Measurements from ENCODE around the gene TBC1D16.
"Not testable (repeated sequence)": the region's sequence is repeated elsewhere in the genome, so short reads cannot be mapped to it uniquely, and the experiment has no call there.

TBC1D16 gene

DNA sequence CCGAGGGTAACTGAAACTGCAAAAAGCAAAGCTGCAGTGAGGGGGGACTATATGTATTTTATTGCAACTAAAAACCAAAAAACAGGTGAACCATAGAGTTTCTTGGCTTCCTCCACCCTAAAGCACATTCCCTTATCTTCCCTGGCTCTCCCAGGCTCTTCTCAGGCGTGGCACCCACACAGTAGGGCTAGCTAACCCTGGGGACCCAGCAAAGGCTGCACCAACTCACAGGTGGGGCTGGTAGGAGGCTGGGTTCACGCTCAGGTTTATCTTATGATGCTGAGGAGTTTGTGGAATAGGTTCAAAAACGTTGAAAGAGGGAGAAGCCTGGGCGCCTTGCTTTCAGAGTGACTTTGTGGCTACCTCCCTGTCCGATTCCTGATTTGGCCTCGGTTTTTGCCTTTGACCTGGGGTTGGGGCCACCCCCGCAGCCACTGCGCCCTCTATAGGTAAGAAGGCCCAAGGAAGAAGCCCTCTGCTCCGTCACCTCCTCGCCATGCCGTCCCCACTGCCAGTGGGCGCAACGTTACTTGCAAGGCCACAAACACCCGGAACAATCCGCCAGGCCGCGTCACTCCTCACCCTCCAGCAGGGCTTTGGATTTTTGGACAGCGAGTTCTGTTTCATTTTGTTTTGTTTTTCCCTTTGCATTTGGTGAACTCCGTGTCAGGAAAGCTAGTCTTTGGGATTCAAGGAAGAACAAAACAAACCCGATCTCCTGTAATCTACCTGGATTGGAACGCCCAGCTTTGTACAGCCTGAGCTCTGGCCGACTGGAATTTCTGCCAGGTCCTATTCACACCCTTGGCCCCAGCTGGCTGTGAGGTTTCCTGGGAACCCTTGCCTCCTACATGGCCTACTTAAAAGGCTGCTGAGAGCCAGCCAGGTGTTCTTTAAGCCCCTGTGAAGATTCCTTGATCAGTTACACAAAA is 60.8 kb downstream of the TBC1D16 start:
- TF ChIP-seq POLR2A (IDR thresholded peaks at IDR 0.05; ENCODE audit: low read depth, low read length) (no peak), TAF1 (IDR thresholded peaks at IDR 0.05; ENCODE audit: borderline replicate concordance, low read depth, low read length) (no peak), POLR2AphosphoS5 (IDR thresholded peaks at IDR 0.05; ENCODE audit: low read depth, low read length) (no peak)
- FAIRE-seq (no peak), DNase-seq (ENCODE audit: insufficient read length) (no peak)

- FAIRE-seq (no peak), DNase-seq (ENCODE audit: insufficient read length) (no peak)
- TF ChIP-seq POLR2AphosphoS5 (IDR thresholded peaks at IDR 0.05; ENCODE audit: low read depth, low read length) (no peak), POLR2A (IDR thresholded peaks at IDR 0.05; ENCODE audit: low read depth, low read length) (no peak), TAF1 (IDR thresholded peaks at IDR 0.05; ENCODE audit: borderline replicate concordance, low read depth, low read length) (no peak)
These were observed 64.0 kb downstream of the TBC1D16 start for GRCh38 chr17:79971651-79972050.

DNA sequence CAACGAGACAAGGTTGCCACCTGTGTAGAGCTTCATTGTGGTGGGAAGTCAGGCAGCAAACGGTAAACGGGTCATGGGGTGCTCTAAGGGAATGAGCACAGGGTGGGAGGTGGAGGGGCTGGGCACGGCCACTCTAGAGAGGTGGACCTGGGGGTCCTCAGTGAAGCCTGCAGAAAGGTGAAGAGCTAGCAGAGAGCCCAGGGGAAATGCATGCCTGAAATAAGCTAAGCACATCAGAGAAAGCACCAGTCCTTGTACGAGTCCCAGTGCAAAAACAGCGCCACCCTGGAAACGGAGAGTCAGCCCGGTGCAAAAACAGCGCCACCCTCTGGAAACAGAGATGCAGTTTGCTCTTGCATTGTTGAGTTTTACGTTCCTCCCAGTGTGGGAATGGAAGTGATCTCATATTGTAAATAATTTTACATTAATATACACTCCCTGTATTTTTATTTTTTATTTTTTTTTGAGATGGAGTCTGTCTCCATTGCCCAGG is 65.0 kb downstream of the TBC1D16 start:
- no peak for FAIRE-seq
- TF ChIP-seq POLR2A (IDR thresholded peaks at IDR 0.05; ENCODE audit: low read depth, low read length) (no peak), TAF1 (IDR thresholded peaks at IDR 0.05; ENCODE audit: borderline replicate concordance, low read depth, low read length) (no peak), POLR2AphosphoS5 (IDR thresholded peaks at IDR 0.05; ENCODE audit: low read depth, low read length) (no peak)

GRCh38 chr17:79969906-79970305 is 65.8 kb downstream of the TBC1D16 start:
- DNase-seq (ENCODE audit: insufficient read length) (no peak), FAIRE-seq (no peak)
- TF ChIP-seq POLR2A (IDR thresholded peaks at IDR 0.05; ENCODE audit: low read depth, low read length) (no peak), TAF1 (IDR thresholded peaks at IDR 0.05; ENCODE audit: borderline replicate concordance, low read depth, low read length) (no peak)

More for the DNA sequence above, 65.0 kb downstream of the TBC1D16 start:
- no peak for DNase-seq (ENCODE audit: insufficient read length)

DNA sequence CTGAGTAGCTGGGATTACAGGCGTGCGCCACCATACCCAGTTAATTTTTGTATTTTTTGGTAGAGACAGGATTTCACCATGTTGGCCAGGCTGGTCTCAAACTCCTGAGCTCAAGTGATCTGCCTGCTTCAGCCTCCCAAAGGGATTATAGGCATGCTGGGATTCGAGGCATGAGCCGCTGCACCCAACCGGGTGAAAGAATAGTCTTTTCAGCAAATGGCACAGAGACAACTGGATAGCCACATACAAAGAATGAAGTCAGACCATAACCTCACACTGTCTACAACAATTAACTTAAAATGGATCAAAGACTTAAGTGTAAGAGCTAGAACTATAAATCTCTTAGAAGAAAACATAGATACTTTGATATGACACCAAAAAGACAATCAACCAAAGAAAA is 67.6 kb downstream of the TBC1D16 start:
- FAIRE-seq (no peak), DNase-seq (ENCODE audit: insufficient read length) (no peak)
- no peak for TF ChIP-seq POLR2AphosphoS5 (IDR thresholded peaks at IDR 0.05; ENCODE audit: low read depth, low read length)
- no peak for TF ChIP-seq TAF1 (IDR thresholded peaks at IDR 0.05; ENCODE audit: borderline replicate concordance, low read depth, low read length)
- TF ChIP-seq POLR2A (IDR thresholded peaks at IDR 0.05; ENCODE audit: low read depth, low read length), result no peak

DNA sequence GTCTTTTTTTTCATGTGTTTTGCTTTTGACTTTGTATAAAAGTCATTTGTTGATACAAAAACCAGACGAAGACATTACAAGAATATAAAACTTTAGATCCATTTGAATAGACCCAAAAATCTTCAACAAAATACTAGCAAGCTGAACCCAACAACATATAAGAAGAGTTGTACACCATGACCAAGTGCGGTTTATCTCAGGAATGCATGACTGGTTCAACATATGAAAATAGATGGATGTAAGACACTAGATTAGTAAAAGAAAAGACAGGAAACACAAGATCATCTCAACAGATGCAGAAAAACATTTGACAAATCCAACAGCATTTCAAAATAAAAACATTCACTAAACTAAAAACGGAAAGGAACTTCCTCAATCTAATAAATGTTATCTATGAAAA is 69.0 kb downstream of the TBC1D16 start:
- FAIRE-seq (no peak), DNase-seq (ENCODE audit: insufficient read length) (no peak)
- TF ChIP-seq POLR2A (IDR thresholded peaks at IDR 0.05; ENCODE audit: low read depth, low read length) (no peak), POLR2AphosphoS5 (IDR thresholded peaks at IDR 0.05; ENCODE audit: low read depth, low read length) (no peak), TAF1 (IDR thresholded peaks at IDR 0.05; ENCODE audit: borderline replicate concordance, low read depth, low read length) (no peak)

DNA sequence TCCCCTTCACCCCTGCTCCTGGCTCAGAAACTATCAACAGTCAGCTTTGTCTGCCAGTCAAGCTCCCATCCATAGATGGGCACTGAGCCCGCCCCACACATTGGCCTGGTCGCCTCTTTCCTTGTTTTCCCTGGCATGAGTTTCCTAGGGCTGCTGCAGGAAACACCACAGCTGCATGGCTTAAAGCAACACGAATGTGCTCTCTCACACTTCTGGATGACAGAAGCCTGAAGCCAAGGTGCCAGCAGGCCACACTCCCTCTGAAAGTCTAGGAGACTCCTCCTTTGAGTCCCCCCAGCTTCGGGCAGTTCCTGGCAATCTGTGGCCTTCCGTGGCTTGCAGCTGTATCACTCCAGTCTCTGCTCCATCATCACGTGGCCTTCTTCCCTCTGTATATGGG is 69.9 kb downstream of the TBC1D16 start:
- DNase-seq (ENCODE audit: insufficient read length), result no peak
- no peak for FAIRE-seq
- no peak for TF ChIP-seq POLR2A (IDR thresholded peaks at IDR 0.05; ENCODE audit: low read depth, low read length)
- TF ChIP-seq TAF1 (IDR thresholded peaks at IDR 0.05; ENCODE audit: borderline replicate concordance, low read depth, low read length), result no peak
- TF ChIP-seq POLR2AphosphoS5 (IDR thresholded peaks at IDR 0.05; ENCODE audit: low read depth, low read length), result no peak

DNA sequence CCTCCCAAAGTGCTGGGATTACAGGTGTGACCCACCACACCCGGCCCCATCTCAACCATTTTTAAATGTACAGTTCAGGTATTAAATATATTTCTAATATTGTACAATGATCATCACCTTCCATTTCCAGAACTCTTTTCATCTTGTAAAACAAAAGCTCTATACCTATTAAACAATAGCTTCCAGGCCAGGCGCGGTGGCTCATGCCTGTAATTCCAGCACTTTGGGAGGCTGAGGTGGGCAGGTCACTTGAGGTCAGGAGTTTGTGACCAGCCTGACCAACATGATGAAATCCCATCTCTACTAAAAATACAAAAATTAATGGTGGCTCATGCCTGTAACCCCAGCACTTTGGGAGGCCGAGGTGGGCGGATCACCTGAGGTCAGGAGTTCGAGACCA is 73.2 kb downstream of the TBC1D16 start:
- FAIRE-seq; DNase-seq (ENCODE audit: insufficient read length): not testable (repeated sequence)

GRCh38 chr17:79961567-79961966 is 74.1 kb downstream of the TBC1D16 start:
- not testable (repeated sequence) for DNase-seq (ENCODE audit: insufficient read length); FAIRE-seq

DNA sequence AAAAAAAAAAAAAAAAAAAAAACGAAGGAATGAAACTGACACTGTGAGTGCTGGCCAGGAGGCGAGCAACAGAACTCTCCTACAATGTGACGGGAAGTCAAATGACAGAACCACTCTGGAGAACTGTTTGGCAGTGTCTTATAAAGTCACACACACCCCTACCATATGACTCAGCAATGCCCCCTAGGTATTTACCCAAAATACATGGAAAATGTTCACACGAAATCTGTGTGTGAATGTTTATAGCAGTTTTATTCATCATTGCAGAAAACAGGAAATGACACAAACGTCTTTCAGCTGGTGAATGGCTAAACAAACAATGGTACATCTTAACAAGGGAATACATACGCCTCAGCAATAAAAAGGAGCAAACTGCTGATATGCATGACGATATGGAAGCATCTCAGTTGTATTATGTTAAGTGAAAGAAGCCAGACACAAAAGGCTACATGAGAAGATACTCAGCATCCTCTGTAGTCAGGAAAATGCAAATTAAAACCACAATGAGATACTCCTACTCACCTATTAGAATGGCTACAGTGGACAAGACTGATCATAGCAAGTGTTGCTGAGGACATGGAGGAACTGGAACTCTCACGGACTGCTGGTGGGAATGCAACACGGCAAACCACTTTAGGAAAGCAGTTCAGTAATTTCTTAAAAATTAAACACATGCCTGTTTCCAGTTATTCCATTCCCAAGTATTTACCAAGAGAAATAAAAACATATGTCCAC is 74.7 kb downstream of the TBC1D16 start:
- FAIRE-seq (no peak), DNase-seq (ENCODE audit: insufficient read length) (no peak)
- TF ChIP-seq POLR2AphosphoS5 (IDR thresholded peaks at IDR 0.05; ENCODE audit: low read depth, low read length) (no peak), POLR2A (IDR thresholded peaks at IDR 0.05; ENCODE audit: low read depth, low read length) (no peak), TAF1 (IDR thresholded peaks at IDR 0.05; ENCODE audit: borderline replicate concordance, low read depth, low read length) (no peak)

DNA sequence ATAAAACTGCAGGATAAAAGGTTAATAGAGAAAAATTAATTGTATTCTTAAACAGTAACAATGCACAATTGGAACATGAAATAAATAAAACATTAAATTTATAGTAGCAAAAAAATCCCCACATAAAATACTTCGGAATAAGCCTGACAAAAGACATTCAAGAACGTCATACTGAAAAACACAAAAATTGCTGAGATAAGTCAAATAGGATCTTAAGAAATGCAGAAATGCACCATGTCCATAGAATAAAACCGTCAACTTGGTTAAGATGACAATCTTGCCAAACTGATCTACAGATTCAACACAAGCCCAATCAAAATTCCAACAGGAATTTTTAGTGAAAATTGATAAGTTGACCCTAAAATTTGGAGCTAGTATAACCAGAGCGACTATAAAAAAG is 76.6 kb downstream of the TBC1D16 start:
- TF ChIP-seq TAF1 (IDR thresholded peaks at IDR 0.05; ENCODE audit: borderline replicate concordance, low read depth, low read length), result no peak
- TF ChIP-seq POLR2A (IDR thresholded peaks at IDR 0.05; ENCODE audit: low read depth, low read length), result no peak
- no peak for TF ChIP-seq POLR2AphosphoS5 (IDR thresholded peaks at IDR 0.05; ENCODE audit: low read depth, low read length)
- FAIRE-seq, result no peak
- no peak for DNase-seq (ENCODE audit: insufficient read length)

DNA sequence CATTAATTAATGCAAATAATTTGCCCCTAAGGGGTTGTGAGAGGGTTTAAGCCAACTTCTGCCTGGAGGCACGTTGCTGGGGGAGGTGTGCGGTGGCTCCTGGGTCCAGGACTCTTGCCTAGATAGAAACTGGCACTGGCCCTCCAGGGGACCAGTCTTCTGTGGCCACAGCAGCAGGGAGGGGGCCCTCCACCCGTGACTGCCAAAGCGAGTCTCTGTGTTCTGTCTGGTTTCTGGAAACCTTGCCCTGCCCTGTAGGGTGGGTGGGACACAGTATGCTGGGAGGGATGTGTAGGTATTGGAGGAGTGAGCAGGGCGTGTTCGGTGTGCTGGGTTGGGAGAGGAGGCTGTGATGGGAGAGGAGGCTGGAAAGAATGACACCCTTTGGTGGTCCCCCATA is 78.8 kb downstream of the TBC1D16 start:
- no peak for DNase-seq (ENCODE audit: insufficient read length)
- no peak for FAIRE-seq
- no peak for TF ChIP-seq POLR2AphosphoS5 (IDR thresholded peaks at IDR 0.05; ENCODE audit: low read depth, low read length)
- no peak for TF ChIP-seq POLR2A (IDR thresholded peaks at IDR 0.05; ENCODE audit: low read depth, low read length)
- no peak for TF ChIP-seq TAF1 (IDR thresholded peaks at IDR 0.05; ENCODE audit: borderline replicate concordance, low read depth, low read length)

DNA sequence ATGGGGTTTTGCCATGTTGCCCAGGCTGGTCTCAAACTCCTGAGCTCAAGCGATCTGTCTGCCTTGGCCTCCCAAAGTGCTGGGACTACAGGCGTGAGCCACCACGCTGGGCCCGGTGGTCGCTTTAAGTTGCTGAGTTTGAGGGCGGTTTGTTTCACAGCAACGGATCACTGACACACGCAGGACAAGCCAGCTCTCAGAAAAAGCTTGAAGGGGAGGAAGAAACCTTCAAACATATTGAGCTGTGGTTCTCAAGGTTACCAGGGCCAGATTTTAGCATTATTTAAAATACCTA is 79.3 kb downstream of the TBC1D16 start:
- FAIRE-seq; DNase-seq (ENCODE audit: insufficient read length): not testable (repeated sequence)

Measured in GM12892 (cell line).